ENCODE measurements around the gene TAT. TPM values are rescaled to one million over a fixed set of nuclear protein-coding genes. Genes with fewer than 3 reads are reported as not detected.
"Not testable (repeated sequence)": the region's sequence is repeated elsewhere in the genome, so short reads cannot be mapped to it uniquely, and the experiment has no call there.

Gene TAT
- total RNA-seq, 1 donor from 2014 or later: not detected

- Mint-ChIP-seq H3K27ac (ENCODE audit: unreplicated experiment) (no peak overlapping the region), H3K9me3 (peaks cover 3% of the 10 kb centered on the region), H3K27me3 (ENCODE audit: low read depth) (peaks cover 53% of the 10 kb centered on the region), H3K4me1 (no peaks in the 10 kb centered on the region), H3K36me3 (ENCODE audit: low read depth) (no peaks in the 10 kb centered on the region), H3K4me3 (no peak overlapping the region)
- no peak for TF ChIP-seq CTCF (conservative IDR thresholded peaks at IDR 0.05)
- no peak for DNase-seq (ENCODE audit: low read depth, low spot score)
Measured at GRCh38 chr16:71594000-71594646, 17.2 kb upstream of the TAT start.

DNA sequence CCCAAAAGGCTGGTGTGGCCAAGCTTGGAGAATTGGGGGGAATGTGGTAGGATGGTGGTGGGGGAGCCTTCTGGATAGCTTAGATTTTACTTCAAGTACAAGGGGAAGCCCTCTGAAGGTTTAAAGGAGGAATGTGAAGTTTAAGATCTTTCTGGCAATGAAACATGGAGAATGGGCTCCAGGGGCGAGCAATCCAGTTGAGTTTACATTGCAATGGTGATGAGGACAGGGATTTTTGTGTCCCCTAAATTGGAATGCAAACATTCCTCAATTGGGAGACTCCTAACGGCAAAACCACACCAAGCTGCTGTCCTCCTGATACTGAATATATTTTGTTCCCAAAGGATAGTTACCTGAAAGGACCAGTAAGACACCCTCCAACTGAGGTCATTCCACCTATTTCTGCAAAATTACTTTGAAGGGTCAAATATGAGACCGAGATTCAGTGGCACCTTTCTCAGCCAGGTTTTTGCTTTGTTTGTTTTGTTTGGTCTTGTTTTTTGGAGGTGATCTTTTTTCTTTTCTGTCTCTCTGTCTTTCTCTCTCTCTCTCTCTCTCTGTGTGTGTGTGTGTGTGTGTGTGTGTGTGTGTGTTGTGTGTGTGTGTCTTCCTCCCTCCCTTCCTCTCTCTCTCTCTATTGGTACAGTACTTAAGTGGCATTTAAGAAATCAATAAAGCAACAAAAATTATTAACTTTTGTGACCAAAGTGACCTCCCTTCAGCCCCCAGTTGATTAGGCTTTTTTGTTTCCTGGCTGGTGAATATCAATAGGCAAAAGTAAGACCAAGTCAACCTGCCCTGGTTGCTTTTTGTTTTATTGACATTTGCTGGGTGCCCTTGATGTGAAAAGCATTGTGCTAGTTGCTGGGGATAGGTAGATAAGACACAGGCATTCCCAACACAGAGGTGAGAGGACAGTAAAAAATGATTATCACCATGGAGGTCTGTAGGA, 16.4 kb upstream of the TAT start:
- Mint-ChIP-seq H3K9me3 (no peaks in the 10 kb centered on the region), H3K36me3 (ENCODE audit: low read depth) (no peaks in the 10 kb centered on the region), H3K4me3 (no peak overlapping the region), H3K27ac (ENCODE audit: unreplicated experiment) (no peak overlapping the region), H3K4me1 (no peaks in the 10 kb centered on the region), H3K27me3 (ENCODE audit: low read depth) (peaks cover 51% of the 10 kb centered on the region)
- no peak for DNase-seq (ENCODE audit: low read depth, low spot score)
- no peak for TF ChIP-seq CTCF (conservative IDR thresholded peaks at IDR 0.05)

DNA sequence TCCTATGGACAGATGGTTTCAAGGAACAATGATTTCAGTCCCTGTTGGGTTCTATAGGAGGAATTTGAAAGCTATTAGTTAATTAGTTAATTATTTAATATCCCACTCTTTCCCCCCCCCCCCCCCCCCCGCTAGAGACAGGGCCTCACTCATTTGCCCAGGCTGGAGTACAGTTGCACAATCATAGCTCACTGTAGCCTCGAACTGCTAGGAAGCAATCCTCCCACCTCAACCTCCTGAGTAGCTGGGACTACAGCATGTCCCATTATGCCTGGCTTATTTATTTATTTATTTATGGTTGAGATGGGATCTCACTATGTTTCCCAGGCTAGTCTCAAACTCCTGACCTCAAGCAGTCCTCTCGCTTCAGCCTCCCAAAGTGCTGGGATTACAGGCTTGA, 15.0 kb upstream of the TAT start:
- H3K27ac Mint-ChIP-seq (ENCODE audit: unreplicated experiment): no peak overlapping the region
- no peak for DNase-seq (ENCODE audit: low read depth, low spot score)
- H3K4me1 Mint-ChIP-seq: no peaks in the 10 kb centered on the region
- H3K9me3 Mint-ChIP-seq: no peaks in the 10 kb centered on the region
- peaks cover 51% of the 10 kb centered on the region for H3K27me3 Mint-ChIP-seq (ENCODE audit: low read depth)
- TF ChIP-seq CTCF (conservative IDR thresholded peaks at IDR 0.05): no peak
- H3K4me3 Mint-ChIP-seq: no peak overlapping the region
- H3K36me3 Mint-ChIP-seq (ENCODE audit: low read depth): no peaks in the 10 kb centered on the region

GRCh38 chr16:71590584-71590983, 13.7 kb upstream of the TAT start:
- no peak for DNase-seq (ENCODE audit: low read depth, low spot score)
- Mint-ChIP-seq H3K36me3 (ENCODE audit: low read depth) (no peaks in the 10 kb centered on the region), H3K4me3 (no peak overlapping the region), H3K27ac (ENCODE audit: unreplicated experiment) (no peak overlapping the region), H3K27me3 (ENCODE audit: low read depth) (peaks cover 58% of the 10 kb centered on the region), H3K9me3 (no peaks in the 10 kb centered on the region), H3K4me1 (no peaks in the 10 kb centered on the region)
- no peak for TF ChIP-seq CTCF (conservative IDR thresholded peaks at IDR 0.05)

DNA sequence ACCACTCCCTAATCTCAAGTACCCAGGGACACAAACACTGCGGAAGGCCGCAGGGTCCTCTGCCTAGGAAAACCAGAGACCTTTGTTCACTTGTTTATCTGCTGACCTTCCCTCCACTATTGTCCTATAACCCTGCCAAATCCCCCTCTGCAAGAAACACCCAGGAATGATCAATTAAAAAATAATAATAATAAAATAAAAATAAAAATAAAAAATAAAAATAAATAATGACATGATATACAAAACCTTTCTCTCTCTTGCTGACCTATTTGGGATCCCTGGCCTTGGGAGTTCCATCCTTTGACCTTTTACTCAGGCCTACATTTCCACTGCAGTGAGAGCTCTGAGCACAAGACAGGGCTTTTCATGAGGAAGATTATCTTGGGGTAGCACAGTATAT, 13.2 kb upstream of the TAT start:
- H3K4me1 Mint-ChIP-seq; H3K36me3 Mint-ChIP-seq (ENCODE audit: low read depth); H3K9me3 Mint-ChIP-seq; H3K4me3 Mint-ChIP-seq; DNase-seq (ENCODE audit: low read depth, low spot score); H3K27ac Mint-ChIP-seq (ENCODE audit: unreplicated experiment): not testable (repeated sequence)
- peaks cover 63% of the 10 kb centered on the region for H3K27me3 Mint-ChIP-seq (ENCODE audit: low read depth)

- not testable (repeated sequence) for H3K4me1 Mint-ChIP-seq; DNase-seq (ENCODE audit: low read depth, low spot score); H3K9me3 Mint-ChIP-seq; H3K36me3 Mint-ChIP-seq (ENCODE audit: low read depth); H3K27ac Mint-ChIP-seq (ENCODE audit: unreplicated experiment); H3K4me3 Mint-ChIP-seq
- H3K27me3 Mint-ChIP-seq (ENCODE audit: low read depth): peaks cover 65% of the 10 kb centered on the region
Measured at GRCh38 chr16:71589334-71589733, 12.4 kb upstream of the TAT start.
